HG03342 (cell line): ENCODE results near the gene FZD7.

ENCODE experiments used
- ATAC-seq: cut with Tn5 transposase; IDR thresholded peaks from one replicate; pipeline ENCODE4 v1.9.1; 2021; ENCODE audit warnings: mild to moderate bottlenecking, moderate library complexity; ENCODE audit not compliant: unreplicated experiment

The FZD7 gene

DNA sequence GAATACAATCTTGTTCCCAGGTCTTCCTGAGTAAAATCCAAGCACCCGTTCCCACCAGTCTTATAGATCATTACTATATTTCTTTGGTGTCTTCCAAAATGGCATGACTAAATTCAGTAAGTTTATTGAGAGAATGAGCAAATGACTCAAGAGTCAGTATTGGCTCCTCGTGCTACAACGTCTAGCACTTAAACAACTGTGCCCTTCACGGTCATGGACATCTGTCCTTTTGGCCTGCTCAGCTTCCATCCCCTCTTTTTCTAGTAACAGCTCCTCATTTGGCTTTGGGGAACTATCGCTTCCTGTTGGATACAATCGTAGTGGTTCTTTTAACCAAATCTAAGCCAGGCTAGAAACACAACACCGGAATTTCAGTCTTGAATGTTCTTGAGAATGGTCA is 24.1 kb upstream of the FZD7 start:
- no peak for ATAC-seq

DNA sequence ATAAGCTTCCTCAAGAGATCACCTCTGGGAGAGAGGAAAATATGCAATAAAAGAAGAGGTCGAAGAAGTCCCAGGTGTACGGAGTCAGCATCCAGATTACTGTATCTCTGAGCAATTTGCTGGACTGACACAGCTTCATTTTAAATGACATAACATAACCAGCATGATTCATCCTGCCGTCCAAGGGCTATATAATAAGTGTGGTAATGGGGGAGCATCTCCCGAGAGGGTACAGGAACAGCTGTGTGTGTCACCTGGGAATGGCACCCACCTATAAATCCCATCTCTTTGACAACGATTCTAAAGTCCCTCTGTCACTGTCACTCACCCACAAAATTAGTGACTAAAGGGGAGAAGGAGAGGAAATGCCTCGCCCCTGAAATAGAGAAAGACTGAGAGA is 19.3 kb upstream of the FZD7 start:
- ATAC-seq, result no peak

DNA sequence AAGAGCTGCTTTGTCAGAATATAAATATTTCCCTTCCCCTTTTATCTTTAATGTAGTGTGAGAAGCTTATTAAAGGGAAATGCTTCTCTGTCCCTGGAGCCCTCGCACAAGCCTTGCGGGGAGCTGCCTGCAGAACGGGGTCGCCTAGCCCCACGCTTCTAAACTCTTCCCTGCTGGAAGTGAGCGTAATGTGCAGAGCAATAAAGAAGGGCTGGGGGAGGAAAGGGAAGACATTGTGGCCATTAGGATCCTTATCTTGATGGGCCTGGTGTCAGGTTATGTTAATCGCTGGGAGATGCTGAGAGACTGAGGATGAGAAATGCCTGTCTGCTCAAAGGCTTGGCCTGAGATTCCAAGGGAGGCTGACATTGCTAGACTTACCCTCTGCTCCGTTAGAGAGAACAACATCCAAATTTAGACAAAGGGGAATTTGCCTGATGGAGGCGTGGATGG is 18.9 kb upstream of the FZD7 start:
- no peak for ATAC-seq

DNA sequence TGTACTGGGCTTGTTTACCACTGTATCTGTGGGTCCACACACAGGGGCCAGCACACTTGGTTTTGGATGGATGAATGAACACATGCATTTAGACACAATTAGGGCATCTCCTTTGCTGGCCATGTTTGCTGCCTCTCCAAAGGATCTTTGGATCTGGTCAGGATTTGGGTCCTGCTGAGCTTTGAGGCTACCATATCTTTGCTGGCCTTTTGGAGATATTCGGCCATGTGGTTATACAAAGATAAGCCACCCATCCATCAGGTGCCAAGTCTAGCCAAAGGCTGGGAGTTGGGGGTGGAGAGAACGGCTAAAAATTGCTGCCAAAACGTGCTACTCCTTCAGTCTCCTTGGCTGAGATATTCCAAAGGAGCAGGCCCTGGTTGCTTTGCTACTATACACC is 18.2 kb upstream of the FZD7 start:
- ATAC-seq, result no peak

DNA sequence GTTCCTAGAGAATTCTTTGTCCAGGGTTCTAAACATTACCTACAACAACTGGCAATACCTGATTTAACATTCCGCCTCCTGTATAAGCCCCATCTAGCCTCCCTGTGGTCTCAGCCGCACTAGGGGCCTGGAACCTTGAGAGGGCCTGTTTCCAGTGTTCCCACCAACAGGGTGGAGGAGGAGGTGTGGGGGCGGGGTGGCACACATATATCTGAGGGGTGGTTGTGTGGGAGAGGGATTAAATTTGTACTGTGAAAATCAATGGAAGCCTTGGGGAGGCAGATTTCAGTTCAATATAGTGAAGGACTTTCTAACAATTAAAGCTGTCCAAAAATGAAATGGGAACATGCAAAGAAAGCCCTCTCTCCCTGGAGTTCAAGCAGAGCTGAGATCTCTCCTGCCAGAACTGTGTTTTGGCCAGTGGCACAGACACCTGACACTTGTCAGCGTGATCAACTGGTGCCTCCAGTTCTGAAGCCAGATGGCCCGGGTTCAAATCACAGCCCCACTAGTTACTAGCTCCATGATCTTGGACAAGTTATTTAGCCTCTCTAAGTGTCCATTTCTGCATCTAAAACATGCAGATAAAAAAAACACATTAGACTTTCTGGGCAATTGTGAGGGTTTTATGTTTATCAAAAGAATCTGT is 17.0 kb upstream of the FZD7 start:
- no peak for ATAC-seq

DNA sequence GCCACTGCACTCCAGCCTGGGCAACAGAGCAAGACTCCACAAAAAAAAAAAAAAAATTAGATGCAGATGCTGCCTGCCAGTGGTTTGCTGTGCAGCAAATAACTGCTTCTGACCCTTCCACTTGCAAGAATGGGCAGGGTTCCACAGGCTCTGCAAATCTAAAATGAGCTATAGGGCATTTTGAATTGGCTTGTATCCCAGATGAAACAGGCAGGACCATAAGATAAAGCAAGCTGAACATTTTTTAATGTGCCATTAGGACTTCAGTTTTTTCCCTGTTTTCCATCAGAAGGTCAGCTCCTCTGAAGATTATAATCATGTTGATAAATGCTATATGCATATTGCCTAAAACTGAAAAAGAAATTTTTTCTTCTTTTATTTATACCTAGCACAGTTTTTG is 15.7 kb upstream of the FZD7 start:
- no peak for ATAC-seq

DNA sequence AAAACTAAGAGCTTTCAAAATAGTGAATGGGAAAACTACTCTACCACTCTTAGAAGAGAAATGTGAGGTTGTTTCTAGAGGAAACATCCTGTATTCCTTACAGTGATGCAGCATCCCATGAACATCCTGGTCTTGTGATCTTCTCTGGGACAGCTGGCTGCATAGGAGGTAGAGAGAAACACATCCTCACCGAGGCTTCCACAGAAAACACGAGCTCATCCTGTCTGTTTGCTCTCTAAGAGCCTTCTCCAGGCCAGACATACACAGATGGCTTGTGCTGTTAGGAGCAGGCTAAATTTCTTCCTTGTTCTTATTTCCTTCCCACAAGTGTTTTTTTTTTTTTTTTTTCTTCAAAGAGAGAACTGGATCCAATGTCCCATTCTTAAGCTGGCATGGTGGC is 14.7 kb upstream of the FZD7 start:
- ATAC-seq, result no peak

DNA sequence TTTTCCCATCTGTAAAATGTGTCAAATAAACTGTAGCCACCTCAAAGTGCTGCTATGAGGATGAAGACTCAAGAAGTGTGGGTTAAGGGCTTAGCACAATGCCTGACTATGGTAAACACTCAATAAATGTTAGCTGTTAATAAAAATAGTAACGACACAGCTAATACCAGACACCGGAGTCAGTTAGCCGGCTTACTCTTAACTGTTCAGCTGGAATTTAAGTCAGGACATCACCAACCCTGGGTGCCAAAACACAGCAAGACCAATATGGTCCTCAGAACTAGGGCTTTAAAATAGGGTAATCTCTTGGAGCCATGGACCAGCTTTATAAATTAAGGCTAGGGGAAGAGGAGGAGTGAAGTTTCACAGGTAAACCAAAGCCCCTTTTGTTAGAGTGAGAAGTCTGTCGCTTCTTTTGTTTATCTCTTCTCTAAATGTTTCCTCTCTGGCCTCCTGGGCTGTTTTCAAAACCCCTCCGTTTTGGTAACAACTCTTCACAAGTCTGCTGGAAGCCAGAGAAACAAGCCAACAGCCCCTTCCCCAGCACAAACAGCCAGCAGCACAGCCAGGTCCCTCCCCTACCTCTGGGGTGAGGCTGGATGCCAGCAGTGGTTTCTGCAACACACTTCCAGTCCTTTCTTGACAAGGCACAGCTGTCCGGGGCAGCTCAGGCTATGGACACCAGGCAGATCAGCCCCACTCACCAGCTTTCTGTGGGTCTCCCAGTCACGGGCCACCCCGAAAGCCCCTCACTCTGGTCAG is 13.8 kb upstream of the FZD7 start:
- no peak for ATAC-seq

DNA sequence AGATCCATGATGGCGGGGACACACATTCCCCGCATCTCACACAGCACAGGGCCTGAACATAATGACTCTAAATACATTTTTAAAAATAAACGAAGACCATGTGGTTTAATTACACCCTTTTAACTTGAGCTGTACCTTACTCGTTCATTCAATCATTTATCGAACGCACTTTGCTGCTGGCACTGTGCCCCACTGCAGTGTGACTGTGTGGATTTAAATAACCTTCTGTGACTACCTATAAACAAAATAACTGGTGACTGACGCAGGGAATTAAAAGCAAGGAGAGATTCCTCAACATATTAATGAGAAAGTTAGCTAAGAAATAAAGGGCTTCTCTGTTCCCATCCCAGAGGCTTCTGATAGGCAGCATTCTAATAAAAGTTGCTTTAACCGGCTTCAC is 10.9 kb upstream of the FZD7 start:
- no peak for ATAC-seq

DNA sequence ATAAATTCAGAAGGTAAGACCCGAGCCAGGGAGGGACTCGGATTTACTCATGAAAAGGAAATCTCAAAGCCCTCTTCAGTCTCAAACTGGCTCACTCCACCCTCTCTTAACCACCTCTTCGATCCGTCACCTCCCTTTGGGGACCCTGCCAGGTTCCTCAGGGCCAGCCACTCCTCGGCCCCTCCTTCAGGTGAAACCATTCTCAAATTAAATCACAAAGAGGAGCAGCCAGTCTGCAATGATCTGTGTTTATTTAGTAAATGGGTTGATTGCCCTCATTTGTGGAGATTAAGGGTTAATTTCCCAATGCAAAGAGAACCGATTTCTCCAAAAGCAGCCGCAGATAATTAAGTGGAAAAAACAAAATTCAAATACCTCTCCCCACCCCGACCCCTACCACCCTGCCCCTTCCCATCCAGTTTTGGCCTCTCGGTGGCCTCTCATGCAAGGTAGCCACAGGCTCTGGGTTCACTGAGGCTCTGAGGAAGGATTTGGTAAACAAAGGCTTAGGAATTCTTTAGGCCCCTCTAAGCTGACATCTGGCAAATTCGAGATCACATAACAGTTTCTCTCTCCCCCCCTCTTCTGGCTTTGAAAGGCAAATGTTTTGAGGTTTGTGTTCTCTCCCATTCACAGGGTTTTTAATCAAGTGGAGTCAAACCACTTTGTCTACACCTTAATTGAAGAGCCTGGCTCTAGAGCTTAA is 10.3 kb upstream of the FZD7 start:
- no peak for ATAC-seq

DNA sequence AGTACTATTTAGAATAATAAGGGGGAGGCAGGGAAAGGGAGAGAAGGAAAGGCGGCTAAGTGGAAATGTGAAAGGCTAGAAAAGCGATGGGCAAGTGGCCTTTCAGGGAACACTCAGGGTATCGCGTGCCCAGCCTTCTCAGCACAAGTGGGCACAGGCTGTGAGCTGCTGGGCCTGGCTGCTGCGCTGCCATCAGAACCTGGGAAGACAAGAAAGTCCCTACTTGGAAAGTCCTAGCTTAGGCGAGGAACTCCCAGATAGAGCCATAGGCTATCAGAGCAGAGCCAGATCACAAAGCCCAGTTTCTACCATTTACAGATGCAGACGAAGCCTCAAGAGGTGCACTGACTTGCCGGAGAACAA is 9.8 kb upstream of the FZD7 start:
- ATAC-seq, result no peak

DNA sequence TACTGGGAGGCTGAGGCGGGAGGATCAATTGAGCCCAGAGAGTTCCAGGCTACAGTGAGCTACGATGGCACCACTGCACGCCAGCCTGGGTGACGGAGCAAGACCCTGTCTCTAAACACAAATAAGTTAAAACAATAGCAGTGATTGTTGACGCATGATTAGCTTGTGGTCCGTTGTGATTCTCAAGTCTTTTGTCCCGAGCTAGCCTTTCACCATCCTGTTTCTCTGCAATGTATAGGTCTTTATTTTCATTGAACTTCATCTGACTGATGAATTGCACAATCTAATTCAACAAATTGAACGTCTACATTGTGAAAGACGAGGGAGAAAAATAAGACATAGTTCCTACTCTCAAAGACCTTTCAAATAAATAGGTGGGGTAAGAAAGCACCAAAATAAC is 8.8 kb upstream of the FZD7 start:
- ATAC-seq, result no peak

DNA sequence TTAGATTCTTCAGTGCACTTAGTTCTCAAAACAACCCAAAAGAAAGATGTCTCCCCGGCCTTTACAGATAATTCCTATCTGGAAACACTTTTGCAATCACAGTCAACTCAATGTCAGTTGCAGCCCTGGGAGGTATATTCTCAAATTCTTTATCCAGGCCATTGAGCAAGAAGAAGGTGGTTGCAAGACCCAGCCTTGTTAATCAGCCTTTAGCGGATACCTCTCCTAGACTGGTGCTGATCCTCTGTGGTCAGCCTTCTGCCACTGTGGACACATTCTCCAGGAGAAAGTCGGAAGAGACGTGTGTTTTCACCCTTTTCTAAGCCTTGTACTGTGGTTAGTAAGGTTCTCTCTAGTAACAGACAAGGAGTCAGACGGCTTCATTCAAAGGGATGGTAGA is 7.8 kb upstream of the FZD7 start:
- ATAC-seq, result no peak

DNA sequence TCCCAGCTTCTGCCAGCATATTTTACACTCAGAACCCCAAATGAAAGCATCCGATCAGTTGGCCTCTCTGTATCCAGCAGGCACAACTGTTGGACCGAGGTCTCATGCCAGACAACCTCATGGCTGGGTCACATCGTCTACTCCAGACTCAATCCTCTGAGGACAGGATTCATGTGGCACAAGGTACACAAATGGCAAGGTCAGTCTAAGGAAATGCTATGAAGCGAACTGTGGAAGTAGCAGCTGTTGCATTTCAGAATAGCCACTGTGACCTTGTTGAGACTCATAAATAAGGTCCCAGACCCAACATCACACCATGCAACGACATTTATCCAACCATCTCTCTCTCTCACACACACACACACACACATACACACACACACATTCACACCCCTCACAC is 7.1 kb upstream of the FZD7 start:
- no peak for ATAC-seq

DNA sequence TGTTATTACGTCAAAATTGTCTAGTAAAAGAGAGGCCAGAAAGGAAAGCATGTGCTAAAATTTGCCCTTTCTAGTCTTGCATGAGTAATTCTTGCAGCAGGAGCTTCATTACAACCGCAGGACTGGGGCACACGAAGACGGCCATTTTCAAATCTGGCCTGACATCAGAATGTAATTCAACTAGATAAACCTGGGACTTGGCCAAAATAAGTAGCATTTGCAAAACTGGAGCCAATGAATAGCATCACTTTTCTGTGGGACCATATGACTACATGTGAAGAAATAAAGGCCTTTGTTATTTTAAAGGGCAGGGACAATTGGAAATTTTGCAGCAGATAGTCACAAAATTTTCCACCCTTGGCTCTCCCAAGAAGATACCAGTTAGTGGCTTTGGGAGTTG is 3.0 kb upstream of the FZD7 start:
- ATAC-seq, result no peak

DNA sequence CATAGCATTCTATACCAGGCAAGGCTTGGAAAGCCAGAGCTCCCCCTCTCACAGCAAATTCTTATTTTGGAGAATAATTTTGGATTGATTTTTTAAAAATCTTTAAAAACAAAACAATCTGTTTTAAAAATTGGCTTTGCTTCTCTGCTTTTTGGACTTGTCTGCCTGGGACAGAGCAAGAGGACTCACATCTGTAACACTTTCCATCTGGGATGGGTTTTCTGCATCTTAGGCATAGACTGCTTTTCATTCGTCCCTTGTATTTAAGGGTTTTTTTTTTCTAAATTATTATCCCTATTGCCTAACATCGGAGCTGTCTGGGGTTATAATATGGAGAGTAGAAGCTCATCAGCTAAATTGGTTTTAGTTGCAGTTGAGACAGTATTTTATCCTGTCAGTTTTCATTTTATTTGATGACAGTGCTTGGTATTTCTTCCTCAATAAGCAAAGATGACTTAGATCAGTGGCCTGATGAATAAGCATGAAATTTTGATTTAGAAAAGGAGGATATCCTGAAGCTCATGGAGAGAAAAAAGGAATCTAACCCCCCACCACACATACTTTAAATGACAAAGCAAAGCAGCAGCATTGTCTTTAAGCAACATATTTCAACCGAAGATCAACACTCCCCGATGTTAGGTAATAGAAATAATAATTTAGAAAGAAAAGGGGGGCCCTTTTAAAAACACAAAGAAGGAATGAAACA is 2.3 kb upstream of the FZD7 start:
- ATAC-seq, result no peak

DNA sequence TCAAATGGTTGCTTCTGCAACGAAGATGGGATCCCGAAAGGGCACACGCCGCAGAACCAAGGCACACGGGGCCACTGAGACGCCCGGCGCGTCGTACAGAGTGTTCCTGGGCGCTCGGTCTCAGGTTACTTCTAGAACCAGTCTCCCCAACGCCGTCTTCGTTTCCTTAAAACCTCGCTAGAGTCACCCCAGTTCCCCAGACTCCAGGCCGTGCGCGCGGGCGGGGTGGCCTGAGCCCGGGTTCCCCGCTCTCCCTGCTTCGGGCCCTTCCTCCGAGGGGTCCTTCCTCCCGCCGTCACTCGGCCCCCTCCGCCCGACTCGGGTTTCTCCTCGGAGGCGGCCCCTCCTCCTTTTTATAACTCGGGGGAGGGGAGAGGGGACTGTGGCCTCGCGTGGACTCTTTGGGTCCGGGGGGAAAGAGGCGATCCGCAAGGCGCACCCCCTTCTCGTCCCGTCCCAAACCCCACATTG is 774 bp upstream of the FZD7 start:
- ATAC-seq, result peak; percentile 19

DNA sequence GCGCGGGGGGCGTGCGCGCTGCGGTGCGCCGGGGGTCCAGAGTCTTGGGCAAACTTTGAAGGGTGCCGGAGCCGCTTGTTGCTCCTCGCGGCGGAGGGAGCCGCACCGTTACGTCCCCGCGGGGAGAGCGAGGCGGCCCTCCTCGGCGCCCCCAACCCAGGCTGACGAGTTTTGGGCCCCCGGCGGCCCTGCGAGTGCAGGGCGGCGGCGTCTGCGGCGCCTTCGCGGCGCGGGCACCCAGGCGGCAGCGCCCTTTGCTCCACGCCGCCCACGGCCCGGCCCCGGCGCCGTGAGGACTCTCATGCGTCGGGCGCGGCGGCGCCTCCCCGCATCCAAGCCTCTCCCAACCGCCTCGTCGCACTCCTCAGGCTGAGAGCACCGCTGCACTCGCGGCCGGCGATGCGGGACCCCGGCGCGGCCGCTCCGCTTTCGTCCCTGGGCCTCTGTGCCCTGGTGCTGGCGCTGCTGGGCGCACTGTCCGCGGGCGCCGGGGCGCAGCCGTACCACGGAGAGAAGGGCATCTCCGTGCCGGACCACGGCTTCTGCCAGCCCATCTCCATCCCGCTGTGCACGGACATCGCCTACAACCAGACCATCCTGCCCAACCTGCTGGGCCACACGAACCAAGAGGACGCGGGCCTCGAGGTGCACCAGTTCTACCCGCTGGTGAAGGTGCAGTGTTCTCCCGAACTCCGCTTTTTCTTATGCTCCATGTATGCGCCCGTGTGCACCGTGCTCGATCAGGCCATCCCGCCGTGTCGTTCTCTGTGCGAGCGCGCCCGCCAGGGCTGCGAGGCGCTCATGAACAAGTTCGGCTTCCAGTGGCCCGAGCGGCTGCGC is 814 bp downstream of the FZD7 start:
- no peak for ATAC-seq

DNA sequence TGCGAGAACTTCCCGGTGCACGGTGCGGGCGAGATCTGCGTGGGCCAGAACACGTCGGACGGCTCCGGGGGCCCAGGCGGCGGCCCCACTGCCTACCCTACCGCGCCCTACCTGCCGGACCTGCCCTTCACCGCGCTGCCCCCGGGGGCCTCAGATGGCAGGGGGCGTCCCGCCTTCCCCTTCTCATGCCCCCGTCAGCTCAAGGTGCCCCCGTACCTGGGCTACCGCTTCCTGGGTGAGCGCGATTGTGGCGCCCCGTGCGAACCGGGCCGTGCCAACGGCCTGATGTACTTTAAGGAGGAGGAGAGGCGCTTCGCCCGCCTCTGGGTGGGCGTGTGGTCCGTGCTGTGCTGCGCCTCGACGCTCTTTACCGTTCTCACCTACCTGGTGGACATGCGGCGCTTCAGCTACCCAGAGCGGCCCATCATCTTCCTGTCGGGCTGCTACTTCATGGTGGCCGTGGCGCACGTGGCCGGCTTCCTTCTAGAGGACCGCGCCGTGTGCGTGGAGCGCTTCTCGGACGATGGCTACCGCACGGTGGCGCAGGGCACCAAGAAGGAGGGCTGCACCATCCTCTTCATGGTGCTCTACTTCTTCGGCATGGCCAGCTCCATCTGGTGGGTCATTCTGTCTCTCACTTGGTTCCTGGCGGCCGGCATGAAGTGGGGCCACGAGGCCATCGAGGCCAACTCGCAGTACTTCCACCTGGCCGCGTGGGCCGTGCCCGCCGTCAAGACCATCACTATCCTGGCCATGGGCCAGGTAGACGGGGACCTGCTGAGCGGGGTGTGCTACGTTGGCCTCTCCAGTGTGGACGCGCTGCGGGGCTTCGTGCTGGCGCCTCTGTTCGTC is 1.7 kb downstream of the FZD7 start:
- ATAC-seq, result no peak

DNA sequence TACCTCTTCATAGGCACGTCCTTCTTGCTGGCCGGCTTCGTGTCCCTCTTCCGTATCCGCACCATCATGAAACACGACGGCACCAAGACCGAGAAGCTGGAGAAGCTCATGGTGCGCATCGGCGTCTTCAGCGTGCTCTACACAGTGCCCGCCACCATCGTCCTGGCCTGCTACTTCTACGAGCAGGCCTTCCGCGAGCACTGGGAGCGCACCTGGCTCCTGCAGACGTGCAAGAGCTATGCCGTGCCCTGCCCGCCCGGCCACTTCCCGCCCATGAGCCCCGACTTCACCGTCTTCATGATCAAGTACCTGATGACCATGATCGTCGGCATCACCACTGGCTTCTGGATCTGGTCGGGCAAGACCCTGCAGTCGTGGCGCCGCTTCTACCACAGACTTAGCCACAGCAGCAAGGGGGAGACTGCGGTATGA is 2.3 kb downstream of the FZD7 start:
- no peak for ATAC-seq
